Measurements from ENCODE around the gene PKNOX2. TPM values are rescaled to one million over a fixed set of nuclear protein-coding genes. Genes with fewer than 3 reads are reported as not detected.
"Not testable (repeated sequence)": the region's sequence is repeated elsewhere in the genome, so short reads cannot be mapped to it uniquely, and the experiment has no call there.

The PKNOX2 gene
- total RNA-seq, 1 donor, result 0.86 TPM

DNA sequence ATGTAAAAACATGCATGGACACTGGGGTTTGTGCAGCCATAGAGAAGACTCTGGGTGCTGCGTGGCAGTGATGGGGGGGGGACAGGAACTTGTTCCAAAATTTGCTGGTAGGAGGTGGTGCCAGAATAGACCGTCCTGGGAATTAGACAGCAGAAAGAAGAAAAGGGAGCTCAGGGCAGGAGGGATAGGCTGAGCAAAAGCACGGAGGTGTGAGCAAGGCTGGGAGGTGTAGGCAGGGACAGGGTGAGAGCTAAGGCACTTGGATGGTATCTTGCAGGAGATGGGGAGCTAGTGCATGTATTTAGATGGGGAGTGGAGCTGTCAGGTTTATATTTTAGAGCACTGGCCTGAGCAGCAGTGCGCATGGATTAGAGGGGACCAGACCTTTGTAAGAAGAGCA is 53.8 kb downstream of the PKNOX2 start:
- TF ChIP-seq, protein P1, sequence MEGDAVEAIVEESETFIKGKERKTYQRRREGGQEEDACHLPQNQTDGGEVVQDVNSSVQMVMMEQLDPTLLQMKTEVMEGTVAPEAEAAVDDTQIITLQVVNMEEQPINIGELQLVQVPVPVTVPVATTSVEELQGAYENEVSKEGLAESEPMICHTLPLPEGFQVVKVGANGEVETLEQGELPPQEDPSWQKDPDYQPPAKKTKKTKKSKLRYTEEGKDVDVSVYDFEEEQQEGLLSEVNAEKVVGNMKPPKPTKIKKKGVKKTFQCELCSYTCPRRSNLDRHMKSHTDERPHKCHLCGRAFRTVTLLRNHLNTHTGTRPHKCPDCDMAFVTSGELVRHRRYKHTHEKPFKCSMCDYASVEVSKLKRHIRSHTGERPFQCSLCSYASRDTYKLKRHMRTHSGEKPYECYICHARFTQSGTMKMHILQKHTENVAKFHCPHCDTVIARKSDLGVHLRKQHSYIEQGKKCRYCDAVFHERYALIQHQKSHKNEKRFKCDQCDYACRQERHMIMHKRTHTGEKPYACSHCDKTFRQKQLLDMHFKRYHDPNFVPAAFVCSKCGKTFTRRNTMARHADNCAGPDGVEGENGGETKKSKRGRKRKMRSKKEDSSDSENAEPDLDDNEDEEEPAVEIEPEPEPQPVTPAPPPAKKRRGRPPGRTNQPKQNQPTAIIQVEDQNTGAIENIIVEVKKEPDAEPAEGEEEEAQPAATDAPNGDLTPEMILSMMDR (IDR thresholded peaks at IDR 0.05; ENCODE audit: insufficient read depth, low read depth, low read length), result no peak
- DNase-seq (ENCODE audit: low read depth), result no peak
- no peak overlapping the region for H3K4me3 ChIP-seq (ENCODE audit: low read depth, low read length)

DNA sequence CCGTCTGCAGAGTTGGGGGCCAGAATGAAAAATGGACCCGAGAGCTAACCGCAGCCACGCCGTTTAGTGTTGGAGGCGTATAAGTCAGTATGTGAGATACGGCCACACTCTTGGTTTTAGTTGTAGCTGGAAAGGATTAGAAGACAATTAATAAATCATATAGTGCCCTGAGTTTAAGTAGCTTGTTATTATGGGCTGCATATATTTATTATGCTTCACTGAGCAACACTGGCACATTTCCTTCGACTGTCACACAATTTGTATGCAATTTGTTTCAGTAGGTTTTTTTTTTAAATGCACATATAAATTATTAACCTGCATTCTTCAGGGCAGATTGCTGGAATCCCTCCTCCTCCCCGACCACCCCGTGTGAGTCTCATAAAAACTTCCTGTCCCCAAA is 56.9 kb downstream of the PKNOX2 start:
- no peak overlapping the region for H3K4me3 ChIP-seq (ENCODE audit: low read depth, low read length)
- TF ChIP-seq, protein P1 (IDR thresholded peaks at IDR 0.05; ENCODE audit: insufficient read depth, low read depth, low read length), result no peak
- DNase-seq (ENCODE audit: low read depth), result no peak

DNA sequence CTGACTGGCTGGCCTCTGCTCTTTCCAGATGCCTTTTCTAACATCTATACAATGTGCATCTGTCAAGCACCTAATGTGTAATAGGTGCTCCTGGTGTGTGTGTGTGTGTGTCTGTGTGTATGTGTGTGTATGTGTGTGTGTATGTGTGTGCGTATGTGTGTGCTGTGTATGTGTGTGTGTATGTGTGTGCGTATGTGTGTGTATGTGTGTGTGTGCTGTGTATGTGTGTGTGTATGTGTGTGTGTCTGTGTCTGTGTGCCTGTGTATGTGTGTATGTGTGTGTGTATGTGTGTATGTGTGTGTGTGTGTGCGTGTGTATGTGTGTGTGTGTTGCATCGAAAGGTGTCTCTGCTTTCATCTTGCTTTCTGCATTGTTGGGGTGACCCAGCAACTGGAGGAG is 57.9 kb downstream of the PKNOX2 start:
- no peak for DNase-seq (ENCODE audit: low read depth)
- TF ChIP-seq, protein P1 (IDR thresholded peaks at IDR 0.05; ENCODE audit: insufficient read depth, low read depth, low read length), result no peak
- H3K4me3 ChIP-seq (ENCODE audit: low read depth, low read length), result no peak overlapping the region

DNA sequence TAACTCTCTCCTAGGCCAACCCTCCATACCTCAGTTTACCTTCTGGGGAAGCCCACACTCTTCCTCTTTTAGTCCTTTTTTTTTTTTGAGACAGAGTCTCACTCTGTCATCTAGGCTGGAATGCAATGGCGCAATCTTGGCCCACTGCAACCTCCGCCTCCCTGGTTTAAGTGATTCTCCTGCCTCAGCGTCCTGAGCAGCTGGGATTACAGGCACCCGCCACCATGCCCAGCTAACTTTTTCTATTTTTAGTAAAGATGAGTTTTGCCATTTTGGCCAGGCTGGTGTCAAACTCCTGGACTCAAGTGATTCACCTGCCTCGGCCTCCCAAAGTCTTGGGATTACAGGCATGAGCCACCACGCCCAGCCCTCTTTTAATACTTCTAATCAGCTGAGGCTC is 58.6 kb downstream of the PKNOX2 start:
- not testable (repeated sequence) for H3K4me3 ChIP-seq (ENCODE audit: low read depth, low read length)
- DNase-seq (ENCODE audit: low read depth), result peak; percentile 14

DNA sequence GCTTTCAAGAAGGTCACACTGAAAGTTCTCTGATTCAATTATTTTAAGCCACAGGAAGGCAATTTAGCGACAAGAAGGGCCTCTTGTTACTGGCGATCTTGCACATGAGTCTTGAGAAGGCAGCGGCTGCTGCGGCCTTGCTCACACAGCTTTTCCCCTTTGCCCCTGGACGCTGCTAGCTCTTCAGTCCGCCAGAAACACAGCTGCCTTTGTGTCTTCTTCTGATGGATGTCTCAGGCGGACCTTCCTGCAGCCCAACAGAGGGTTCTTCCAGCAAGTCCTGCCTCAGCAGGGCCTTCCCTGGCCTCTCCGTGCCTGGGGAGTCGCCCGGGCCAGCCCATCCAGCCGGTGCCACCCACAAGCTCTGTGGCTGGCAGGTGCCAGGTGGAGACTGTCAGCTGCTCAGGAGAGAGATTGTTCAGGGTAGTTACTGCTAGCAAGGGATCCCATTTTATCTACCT is 59.4 kb downstream of the PKNOX2 start:
- DNase-seq (ENCODE audit: low read depth), result no peak
- TF ChIP-seq, protein P1 (IDR thresholded peaks at IDR 0.05; ENCODE audit: insufficient read depth, low read depth, low read length), result no peak
- no peak overlapping the region for H3K4me3 ChIP-seq (ENCODE audit: low read depth, low read length)

DNA sequence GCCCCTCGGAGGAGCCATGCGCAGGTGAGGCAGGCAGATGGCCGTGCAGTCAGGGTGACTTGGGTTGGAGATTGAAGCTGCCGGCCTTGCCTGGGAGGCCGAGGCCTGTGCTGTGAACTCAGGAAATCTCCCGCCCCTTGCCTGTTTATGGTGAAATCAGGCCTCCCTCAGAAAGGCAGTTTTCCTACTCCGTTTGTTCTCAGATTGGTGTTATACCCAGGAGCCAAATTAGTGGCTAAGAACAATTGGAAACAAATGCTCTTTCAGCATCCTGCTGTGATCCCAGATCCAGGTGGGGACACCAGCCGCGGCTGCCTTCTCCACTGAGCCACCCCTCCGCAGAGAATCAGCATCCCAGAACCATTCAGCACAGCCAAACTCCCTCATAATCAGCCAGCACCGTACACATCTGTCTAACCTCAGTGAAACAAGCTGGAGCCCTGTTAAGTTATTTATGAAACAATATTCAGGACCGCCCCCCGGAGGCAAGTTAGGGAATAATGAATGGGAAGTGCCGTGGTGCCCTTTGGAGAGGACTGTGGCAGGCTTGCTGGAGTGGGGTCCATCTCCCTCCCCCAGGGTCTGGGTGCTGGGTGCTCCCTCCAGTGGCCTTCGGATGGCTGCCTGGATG is 60.0 kb downstream of the PKNOX2 start:
- H3K4me3 ChIP-seq (ENCODE audit: low read depth, low read length), result no peak overlapping the region
- DNase-seq (ENCODE audit: low read depth), result peak; percentile 51
- TF ChIP-seq, protein P1 (IDR thresholded peaks at IDR 0.05; ENCODE audit: insufficient read depth, low read depth, low read length), result peak; percentile 42

DNA sequence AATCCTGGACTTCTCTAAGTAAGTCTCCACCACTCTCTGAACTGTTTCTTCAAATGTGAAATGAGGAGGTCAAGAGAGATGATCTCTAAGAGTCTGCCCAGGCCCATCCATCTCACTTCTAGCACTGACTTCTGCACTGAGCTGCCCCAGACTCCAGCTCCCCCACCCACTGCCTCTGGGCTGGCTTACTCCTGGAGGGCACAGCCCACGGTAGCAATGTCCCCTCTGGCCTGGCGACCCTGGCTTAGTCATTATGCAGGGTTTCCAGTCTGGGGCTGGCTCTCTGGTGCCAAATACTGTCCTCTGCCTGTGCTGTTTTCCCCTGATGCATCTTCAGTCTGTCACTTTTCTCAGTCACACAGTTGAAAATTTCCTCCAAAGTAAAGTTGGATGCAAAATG is 60.9 kb downstream of the PKNOX2 start:
- TF ChIP-seq, protein P1 (IDR thresholded peaks at IDR 0.05; ENCODE audit: insufficient read depth, low read depth, low read length), result no peak
- no peak for DNase-seq (ENCODE audit: low read depth)
- no peak overlapping the region for H3K4me3 ChIP-seq (ENCODE audit: low read depth, low read length)

Data from fibroblast of villous mesenchyme (primary cell).